Astrocyte of the spinal cord (primary cell): Measurements from ENCODE around the gene FBXL19.

ENCODE experiments used
- DNase-seq: peaks from one replicate; pipeline ENCODE4 v3.0.0; 2011; ENCODE audit warnings: low read depth, low spot score
- H3K4me3 ChIP-seq: 2 replicates; pipeline ENCODE4 v1.5.1; 2011; ENCODE audit warnings: low read depth, mild to moderate bottlenecking, low read length, moderate library complexity
- in situ Hi-C: cut with HindIII; loops from 2 replicates; pipeline ENCODE4 v1.10.0; 2017; ENCODE audit warnings: low sequenced_read_pairs
- TF ChIP-seq, protein P1 (sequence below): IDR thresholded peaks from 2 replicates; pipeline ENCODE4 v1.5.1; 2012; ENCODE audit warnings: low read depth, mild to moderate bottlenecking, low read length, inconsistent platforms

Gene FBXL19

DNA sequence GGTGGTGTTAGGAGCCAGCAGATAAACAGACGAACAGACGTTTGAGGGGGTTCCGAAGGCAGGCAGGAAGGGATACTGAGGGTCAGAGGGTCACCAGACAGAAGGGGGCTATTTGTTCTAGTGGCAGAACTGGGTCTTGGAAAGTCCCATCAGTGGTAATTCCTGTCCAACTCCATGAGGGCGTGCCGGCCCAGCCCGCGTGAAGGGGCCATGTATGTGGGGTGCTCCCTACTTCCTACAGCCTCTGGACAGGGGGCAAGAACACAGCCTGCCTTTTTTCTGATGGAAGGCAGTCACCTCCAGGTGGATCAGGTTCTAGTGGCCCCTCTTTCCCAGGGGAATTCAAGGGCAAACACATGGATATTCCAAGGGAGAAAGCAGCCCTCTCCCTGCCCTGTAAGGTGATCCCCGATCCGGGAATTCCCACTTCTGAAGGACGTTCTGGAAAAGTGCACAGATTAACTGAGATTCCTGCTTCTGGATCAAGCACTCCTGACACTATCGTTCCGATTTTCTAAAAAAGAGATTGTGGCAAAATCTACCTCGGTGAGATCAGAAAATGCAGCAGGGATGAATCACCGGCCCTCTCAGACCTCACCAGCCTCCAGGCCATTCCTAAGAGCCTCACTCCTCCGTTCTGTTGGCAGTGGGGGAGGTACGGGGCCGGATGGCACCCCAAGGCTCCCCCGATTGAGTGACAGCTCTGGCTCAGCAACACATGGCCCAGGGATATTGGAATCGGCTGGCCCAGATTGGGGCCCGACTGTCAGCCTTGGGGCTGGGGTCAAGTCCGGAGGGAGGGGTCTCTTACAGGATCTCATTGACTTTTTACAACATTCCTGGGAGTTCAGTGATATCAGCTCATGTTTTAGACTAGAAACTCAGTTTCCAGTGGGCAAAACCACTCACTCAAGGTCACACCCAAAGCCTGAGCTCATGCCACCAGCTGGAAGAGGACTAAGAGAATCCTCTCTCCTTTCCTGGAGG, 74.6 kb downstream of the FBXL19 start:
- in situ Hi-C loops, result no loop called here
- peak overlapping the region; percentile 36 for H3K4me3 ChIP-seq
- DNase-seq, result peak; percentile 77
- TF ChIP-seq, protein P1, sequence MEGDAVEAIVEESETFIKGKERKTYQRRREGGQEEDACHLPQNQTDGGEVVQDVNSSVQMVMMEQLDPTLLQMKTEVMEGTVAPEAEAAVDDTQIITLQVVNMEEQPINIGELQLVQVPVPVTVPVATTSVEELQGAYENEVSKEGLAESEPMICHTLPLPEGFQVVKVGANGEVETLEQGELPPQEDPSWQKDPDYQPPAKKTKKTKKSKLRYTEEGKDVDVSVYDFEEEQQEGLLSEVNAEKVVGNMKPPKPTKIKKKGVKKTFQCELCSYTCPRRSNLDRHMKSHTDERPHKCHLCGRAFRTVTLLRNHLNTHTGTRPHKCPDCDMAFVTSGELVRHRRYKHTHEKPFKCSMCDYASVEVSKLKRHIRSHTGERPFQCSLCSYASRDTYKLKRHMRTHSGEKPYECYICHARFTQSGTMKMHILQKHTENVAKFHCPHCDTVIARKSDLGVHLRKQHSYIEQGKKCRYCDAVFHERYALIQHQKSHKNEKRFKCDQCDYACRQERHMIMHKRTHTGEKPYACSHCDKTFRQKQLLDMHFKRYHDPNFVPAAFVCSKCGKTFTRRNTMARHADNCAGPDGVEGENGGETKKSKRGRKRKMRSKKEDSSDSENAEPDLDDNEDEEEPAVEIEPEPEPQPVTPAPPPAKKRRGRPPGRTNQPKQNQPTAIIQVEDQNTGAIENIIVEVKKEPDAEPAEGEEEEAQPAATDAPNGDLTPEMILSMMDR, result no peak
